HG03439 (cell line): ENCODE measurements around the gene NUCKS1.

Experiments used
- ATAC-seq: cut with Tn5 transposase; IDR thresholded peaks from one replicate; pipeline ENCODE4 v1.9.1; 2021; ENCODE audit warnings: mild to moderate bottlenecking, moderate library complexity; ENCODE audit not compliant: unreplicated experiment

The NUCKS1 gene

GRCh38 chr1:205670611-205671430 is 79.2 kb downstream of the NUCKS1 start:
- no peak for ATAC-seq

GRCh38 chr1:205670150-205670446 is 79.9 kb downstream of the NUCKS1 start:
- ATAC-seq: no peak

GRCh38 chr1:205669341-205670149 is 80.4 kb downstream of the NUCKS1 start:
- no peak for ATAC-seq

GRCh38 chr1:205668951-205669340 is 81.0 kb downstream of the NUCKS1 start:
- no peak for ATAC-seq

- no peak for ATAC-seq
Measured at GRCh38 chr1:205667909-205668643, 81.9 kb downstream of the NUCKS1 start.

- no peak for ATAC-seq
Measured at GRCh38 chr1:205666372-205667166, 83.4 kb downstream of the NUCKS1 start.

GRCh38 chr1:205665201-205666045 is 84.6 kb downstream of the NUCKS1 start:
- ATAC-seq: no peak

- ATAC-seq: no peak
Measured at GRCh38 chr1:205664399-205665017, 85.5 kb downstream of the NUCKS1 start.

GRCh38 chr1:205663286-205663936 is 86.6 kb downstream of the NUCKS1 start:
- no peak for ATAC-seq
